ENCODE results near the gene ALDH1L1.

- TF ChIP-seq, protein P1, sequence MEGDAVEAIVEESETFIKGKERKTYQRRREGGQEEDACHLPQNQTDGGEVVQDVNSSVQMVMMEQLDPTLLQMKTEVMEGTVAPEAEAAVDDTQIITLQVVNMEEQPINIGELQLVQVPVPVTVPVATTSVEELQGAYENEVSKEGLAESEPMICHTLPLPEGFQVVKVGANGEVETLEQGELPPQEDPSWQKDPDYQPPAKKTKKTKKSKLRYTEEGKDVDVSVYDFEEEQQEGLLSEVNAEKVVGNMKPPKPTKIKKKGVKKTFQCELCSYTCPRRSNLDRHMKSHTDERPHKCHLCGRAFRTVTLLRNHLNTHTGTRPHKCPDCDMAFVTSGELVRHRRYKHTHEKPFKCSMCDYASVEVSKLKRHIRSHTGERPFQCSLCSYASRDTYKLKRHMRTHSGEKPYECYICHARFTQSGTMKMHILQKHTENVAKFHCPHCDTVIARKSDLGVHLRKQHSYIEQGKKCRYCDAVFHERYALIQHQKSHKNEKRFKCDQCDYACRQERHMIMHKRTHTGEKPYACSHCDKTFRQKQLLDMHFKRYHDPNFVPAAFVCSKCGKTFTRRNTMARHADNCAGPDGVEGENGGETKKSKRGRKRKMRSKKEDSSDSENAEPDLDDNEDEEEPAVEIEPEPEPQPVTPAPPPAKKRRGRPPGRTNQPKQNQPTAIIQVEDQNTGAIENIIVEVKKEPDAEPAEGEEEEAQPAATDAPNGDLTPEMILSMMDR (CRISPR knock-in tag; IDR thresholded peaks at IDR 0.05), result no peak
- TF ChIP-seq SYNCRIP (IDR thresholded peaks at IDR 0.05; ENCODE audit: insufficient read depth, low read depth, low read length) (no peak), ZNF850 (CRISPR knock-in tag; conservative IDR thresholded peaks at IDR 0.05) (no peak), ZNF704 (CRISPR knock-in tag; IDR thresholded peaks at IDR 0.05; ENCODE audit: borderline replicate concordance) (no peak; the same call in 1 of the 2 replicates), ZBTB25 (CRISPR knock-in tag; IDR thresholded peaks at IDR 0.05) (no peak), POLR2A (IDR thresholded peaks at IDR 0.05; ENCODE audit: insufficient read depth in 1 of 2, low read depth in 2 of 2, low read length in 2 of 2) (peak; percentile 51 to 72; a peak in 3 of 4 replicates), U2AF2 (IDR thresholded peaks at IDR 0.05; ENCODE audit: low read depth, low read length) (no peak), HNRNPK (IDR thresholded peaks at IDR 0.05; ENCODE audit: low read depth, low read length, poor library complexity, severe bottlenecking) (no peak), ZNF275 (CRISPR knock-in tag; IDR thresholded peaks at IDR 0.05; ENCODE audit: borderline replicate concordance) (no peak), ATAD3A (CRISPR knock-in tag; IDR thresholded peaks at IDR 0.05) (no peak), PRPF4 (IDR thresholded peaks at IDR 0.05; ENCODE audit: low read depth, low read length, poor library complexity, severe bottlenecking) (no peak)
- TF ChIP-seq, protein P2, sequence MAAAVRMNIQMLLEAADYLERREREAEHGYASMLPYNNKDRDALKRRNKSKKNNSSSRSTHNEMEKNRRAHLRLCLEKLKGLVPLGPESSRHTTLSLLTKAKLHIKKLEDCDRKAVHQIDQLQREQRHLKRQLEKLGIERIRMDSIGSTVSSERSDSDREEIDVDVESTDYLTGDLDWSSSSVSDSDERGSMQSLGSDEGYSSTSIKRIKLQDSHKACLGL (CRISPR knock-in tag; IDR thresholded peaks at IDR 0.05), result no peak
- TF ChIP-seq, protein P3, sequence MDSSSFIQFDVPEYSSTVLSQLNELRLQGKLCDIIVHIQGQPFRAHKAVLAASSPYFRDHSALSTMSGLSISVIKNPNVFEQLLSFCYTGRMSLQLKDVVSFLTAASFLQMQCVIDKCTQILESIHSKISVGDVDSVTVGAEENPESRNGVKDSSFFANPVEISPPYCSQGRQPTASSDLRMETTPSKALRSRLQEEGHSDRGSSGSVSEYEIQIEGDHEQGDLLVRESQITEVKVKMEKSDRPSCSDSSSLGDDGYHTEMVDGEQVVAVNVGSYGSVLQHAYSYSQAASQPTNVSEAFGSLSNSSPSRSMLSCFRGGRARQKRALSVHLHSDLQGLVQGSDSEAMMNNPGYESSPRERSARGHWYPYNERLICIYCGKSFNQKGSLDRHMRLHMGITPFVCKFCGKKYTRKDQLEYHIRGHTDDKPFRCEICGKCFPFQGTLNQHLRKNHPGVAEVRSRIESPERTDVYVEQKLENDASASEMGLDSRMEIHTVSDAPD (CRISPR knock-in tag; IDR thresholded peaks at IDR 0.05), result no peak
- TF ChIP-seq, protein P4, sequence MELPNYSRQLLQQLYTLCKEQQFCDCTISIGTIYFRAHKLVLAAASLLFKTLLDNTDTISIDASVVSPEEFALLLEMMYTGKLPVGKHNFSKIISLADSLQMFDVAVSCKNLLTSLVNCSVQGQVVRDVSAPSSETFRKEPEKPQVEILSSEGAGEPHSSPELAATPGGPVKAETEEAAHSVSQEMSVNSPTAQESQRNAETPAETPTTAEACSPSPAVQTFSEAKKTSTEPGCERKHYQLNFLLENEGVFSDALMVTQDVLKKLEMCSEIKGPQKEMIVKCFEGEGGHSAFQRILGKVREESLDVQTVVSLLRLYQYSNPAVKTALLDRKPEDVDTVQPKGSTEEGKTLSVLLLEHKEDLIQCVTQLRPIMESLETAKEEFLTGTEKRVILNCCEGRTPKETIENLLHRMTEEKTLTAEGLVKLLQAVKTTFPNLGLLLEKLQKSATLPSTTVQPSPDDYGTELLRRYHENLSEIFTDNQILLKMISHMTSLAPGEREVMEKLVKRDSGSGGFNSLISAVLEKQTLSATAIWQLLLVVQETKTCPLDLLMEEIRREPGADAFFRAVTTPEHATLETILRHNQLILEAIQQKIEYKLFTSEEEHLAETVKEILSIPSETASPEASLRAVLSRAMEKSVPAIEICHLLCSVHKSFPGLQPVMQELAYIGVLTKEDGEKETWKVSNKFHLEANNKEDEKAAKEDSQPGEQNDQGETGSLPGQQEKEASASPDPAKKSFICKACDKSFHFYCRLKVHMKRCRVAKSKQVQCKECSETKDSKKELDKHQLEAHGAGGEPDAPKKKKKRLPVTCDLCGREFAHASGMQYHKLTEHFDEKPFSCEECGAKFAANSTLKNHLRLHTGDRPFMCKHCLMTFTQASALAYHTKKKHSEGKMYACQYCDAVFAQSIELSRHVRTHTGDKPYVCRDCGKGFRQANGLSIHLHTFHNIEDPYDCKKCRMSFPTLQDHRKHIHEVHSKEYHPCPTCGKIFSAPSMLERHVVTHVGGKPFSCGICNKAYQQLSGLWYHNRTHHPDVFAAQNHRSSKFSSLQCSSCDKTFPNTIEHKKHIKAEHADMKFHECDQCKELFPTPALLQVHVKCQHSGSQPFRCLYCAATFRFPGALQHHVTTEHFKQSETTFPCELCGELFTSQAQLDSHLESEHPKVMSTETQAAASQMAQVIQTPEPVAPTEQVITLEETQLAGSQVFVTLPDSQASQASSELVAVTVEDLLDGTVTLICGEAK (IDR thresholded peaks at IDR 0.05), result no peak
- TF ChIP-seq, protein P4 (CRISPR knock-in tag; IDR thresholded peaks at IDR 0.05), result no peak; the same call in 1 of the 2 replicates
Measured at GRCh38 chr3:126179825-126180476, 435 bp downstream of the ALDH1L1 start.

Data from HepG2 (cell line).